H1 (cell line): ENCODE results near the gene ZBTB18. TPM values are rescaled to one million over a fixed set of nuclear protein-coding genes. Genes with fewer than 3 reads are reported as not detected.

Experiments used
- CTCF ChIA-PET: fragments of 300-600 bp; sonication (Branson Sonifier 250); formaldehyde crosslinking; loops from one replicate; lab custom pipeline; 2021; ENCODE audit not compliant: partially characterized antibody; lab: Charles Lee
- POLR2A ChIA-PET: fragments of 300-600 bp; sonication (Branson Sonifier 250); formaldehyde crosslinking; loops from one replicate; lab custom pipeline; 2021; ENCODE audit warnings: inconsistent platforms; ENCODE audit not compliant: partially characterized antibody; lab: Charles Lee
- DNase-seq, 2 experiments: peaks; one replicate each; pipeline versions ENCODE4 v3.0.0 to v3.0.0-alpha.2; 2010 to 2022; ENCODE audit warnings: low spot score in 2 of 2, low read depth in 1 of 2, mixed read lengths in 1 of 2
- FAIRE-seq: peaks from 2 replicates; lab custom pipeline; 2011; peaks lifted over from hg19 to GRCh38; lab: Jason Lieb, UNC
- H2AFZ ChIP-seq: 2 replicates; pipeline ENCODE4 v1.8.1; 2012; ENCODE audit warnings: low read length, inconsistent platforms
- H2AK5ac ChIP-seq: 2 replicates; pipeline ENCODE4 v1.6.1; 2013; ENCODE audit warnings: low read depth, low read length
- H2BK120ac ChIP-seq: replicated peaks from 2 replicates; pipeline ENCODE3; 2013; ENCODE audit warnings: low read depth, low read length, inconsistent platforms
- H2BK12ac ChIP-seq: 2 replicates; pipeline ENCODE4 v1.6.1; 2013; ENCODE audit warnings: low read depth, low read length
- H2BK15ac ChIP-seq: 2 replicates; pipeline ENCODE4 v1.6.1; 2013; ENCODE audit warnings: low read length
- H2BK20ac ChIP-seq: 2 replicates; pipeline ENCODE4 v1.6.1; 2013; ENCODE audit warnings: low read length
- H2BK5ac ChIP-seq: 2 replicates; pipeline ENCODE4 v1.6.1; 2013; ENCODE audit warnings: low read depth, low read length
- H3K14ac ChIP-seq: 2 replicates; pipeline ENCODE4 v1.6.1; 2013; ENCODE audit warnings: inconsistent platforms; ENCODE audit not compliant: insufficient read length
- H3K18ac ChIP-seq: 2 replicates; pipeline ENCODE4 v1.6.1; 2013; ENCODE audit warnings: low read length; ENCODE audit errors: extremely low read depth
- H3K23ac ChIP-seq: 2 replicates; pipeline ENCODE4 v1.6.1; 2013; ENCODE audit warnings: inconsistent platforms; ENCODE audit not compliant: insufficient read length
- H3K23me2 ChIP-seq: 2 replicates; pipeline ENCODE4 v1.6.1; 2013; ENCODE audit warnings: low read depth, low read length
- H3K27ac ChIP-seq: 2 replicates; pipeline ENCODE4 v1.6.1; 2011; ENCODE audit warnings: low read depth, low read length, inconsistent platforms
- H3K27me3 ChIP-seq, 4 experiments: replicated peaks in 1 of 4; 1 replicate in 1 of 4; 2 replicates in 3 of 4; pipeline versions ENCODE4 v1.6.1 to v1.8.1; 2011 to 2013; ENCODE audit warnings: low read length in 3 of 4, mild to moderate bottlenecking in 3 of 4, inconsistent platforms in 2 of 4, mixed read lengths in 2 of 4, moderate library complexity in 1 of 4; ENCODE audit not compliant: control insufficient read depth in 3 of 4, insufficient read depth in 3 of 4; ENCODE audit errors: extremely low read depth in 1 of 4
- H3K36me3 ChIP-seq, 4 experiments: 2 replicates each; pipeline versions ENCODE4 v1.6.1 to v1.8.1; 2011 to 2013; ENCODE audit warnings: mild to moderate bottlenecking in 4 of 4, low read length in 3 of 4, moderate library complexity in 2 of 4, control low read depth in 1 of 4, inconsistent platforms in 1 of 4; ENCODE audit not compliant: insufficient read depth in 4 of 4, control insufficient read depth in 2 of 4
- H3K4ac ChIP-seq: replicated peaks from 2 replicates; pipeline ENCODE3; 2013; ENCODE audit warnings: low read length, low read depth, mixed read lengths, inconsistent platforms; ENCODE audit not compliant: insufficient read length
- H3K4me1 ChIP-seq, 4 experiments: replicated peaks in 1 of 4; 1 replicate in 1 of 4; 2 replicates in 3 of 4; pipeline versions ENCODE4 v1.6.1 to v1.8.1; 2011 to 2013; ENCODE audit warnings: low read length in 3 of 4, inconsistent platforms in 2 of 4, mixed read lengths in 1 of 4; ENCODE audit not compliant: insufficient read depth in 4 of 4, control insufficient read depth in 3 of 4
- H3K4me2 ChIP-seq, 2 experiments: 2 replicates each; pipeline versions ENCODE4 v1.6.1 to v1.8.1; 2011 to 2013; ENCODE audit warnings: low read depth in 2 of 2, low read length in 2 of 2, control low read depth in 1 of 2, inconsistent platforms in 1 of 2, mild to moderate bottlenecking in 1 of 2; ENCODE audit not compliant: insufficient read depth in 1 of 2
- H3K4me3 ChIP-seq, 4 experiments: fragments of 200-600, 300-600 bp in 1 of 4; sonication (generic), shearing (Covaris generic), sonication (Bioruptor Twin) in 1 of 4; 2 replicates each; pipeline versions ENCODE4 v1.5.1 to v1.8.1; 2011 to 2016; ENCODE audit warnings: low read length in 4 of 4, low read depth in 3 of 4, control low read depth in 2 of 4, inconsistent platforms in 2 of 4, mild to moderate bottlenecking in 2 of 4, mixed read lengths in 1 of 4, moderate library complexity in 1 of 4; ENCODE audit not compliant: insufficient read depth in 2 of 4; ENCODE audit errors: extremely low read depth in 1 of 4
- H3K56ac ChIP-seq: replicated peaks from 2 replicates; pipeline ENCODE3; 2013; ENCODE audit warnings: low read depth, mild to moderate bottlenecking, mixed read lengths, low read length, inconsistent platforms; ENCODE audit not compliant: insufficient read length
- H3K79me1 ChIP-seq: 2 replicates; pipeline ENCODE4 v1.6.1; 2013; ENCODE audit warnings: low read depth, low read length, control low read depth
- H3K79me2 ChIP-seq, 2 experiments: 2 replicates each; pipeline versions ENCODE4 v1.6.1 to v1.8.1; 2012 to 2013; ENCODE audit warnings: low read length in 2 of 2, mild to moderate bottlenecking in 2 of 2, inconsistent platforms in 1 of 2; ENCODE audit not compliant: insufficient read depth in 2 of 2, control insufficient read depth in 1 of 2
- H3K9ac ChIP-seq, 4 experiments: replicated peaks in 1 of 4; 1 replicate in 1 of 4; 2 replicates in 3 of 4; pipeline versions ENCODE4 v1.6.1 to v1.8.1; 2011 to 2013; ENCODE audit warnings: low read depth in 3 of 4, low read length in 3 of 4, control low read depth in 2 of 4, mild to moderate bottlenecking in 2 of 4, moderate library complexity in 2 of 4, inconsistent platforms in 1 of 4; ENCODE audit errors: extremely low read depth in 1 of 4
- H3K9me3 ChIP-seq, 2 experiments: 2 replicates each; pipeline versions ENCODE4 v1.6.1 to v1.8.1; 2012 to 2013; ENCODE audit warnings: mild to moderate bottlenecking in 2 of 2, moderate library complexity in 2 of 2, control low read depth in 1 of 2, inconsistent platforms in 1 of 2, low read depth in 1 of 2, low read length in 1 of 2, mixed read lengths in 1 of 2; ENCODE audit not compliant: insufficient read depth in 2 of 2
- H4K20me1 ChIP-seq, 2 experiments: replicated peaks in 1 of 2; 2 replicates each; pipeline versions ENCODE3 to v1.8.1; 2011 to 2013; ENCODE audit warnings: inconsistent platforms in 2 of 2, low read length in 2 of 2, mild to moderate bottlenecking in 1 of 2; ENCODE audit not compliant: insufficient read depth in 2 of 2, control insufficient read depth in 1 of 2
- H4K5ac ChIP-seq: 2 replicates; pipeline ENCODE4 v1.6.1; 2013; ENCODE audit warnings: low read length, low read depth, mixed read lengths, inconsistent platforms; ENCODE audit not compliant: insufficient read length
- H4K8ac ChIP-seq: 2 replicates; pipeline ENCODE4 v1.8.0; 2013; ENCODE audit warnings: mild to moderate bottlenecking, moderate library complexity, low read length, inconsistent platforms; ENCODE audit not compliant: insufficient read depth; ENCODE audit errors: extremely low read depth
- H4K91ac ChIP-seq: replicated peaks from 2 replicates; pipeline ENCODE3; 2013; ENCODE audit warnings: low read length, mixed read lengths, inconsistent platforms; ENCODE audit not compliant: insufficient read length
- ASH2L ChIP-seq: fragments of 200-600, 300-600 bp; sonication (generic); IDR thresholded peaks from one replicate; pipeline ENCODE4 v1.7.1; 2017; ENCODE audit warnings: low read length
- BCL11A ChIP-seq, 2 experiments: IDR thresholded peaks; one replicate each; pipeline ENCODE4 v1.6.1; 2011; ENCODE audit warnings: low read depth in 2 of 2, low read length in 2 of 2, mild to moderate bottlenecking in 2 of 2
- GABPA ChIP-seq: IDR thresholded peaks from 2 replicates; pipeline ENCODE4 v1.6.1; 2011; ENCODE audit warnings: mild to moderate bottlenecking, low read length, moderate library complexity, borderline replicate concordance; ENCODE audit not compliant: insufficient read depth
- HDAC2 ChIP-seq, 2 experiments: fragments of 300-600 bp in 1 of 2; sonication (generic) in 1 of 2; IDR thresholded peaks; 2 replicates each; pipeline ENCODE4 v1.6.1; 2011 to 2012; ENCODE audit warnings: low read depth in 2 of 2, low read length in 2 of 2, mild to moderate bottlenecking in 2 of 2, moderate library complexity in 2 of 2, borderline replicate concordance in 1 of 2, inconsistent platforms in 1 of 2
- KDM4A ChIP-seq: IDR thresholded peaks from one replicate; pipeline ENCODE4 v1.7.1; 2012; ENCODE audit warnings: low read depth, mild to moderate bottlenecking, moderate library complexity, low read length, inconsistent platforms; ENCODE audit not compliant: severe bottlenecking
- NANOG ChIP-seq: IDR thresholded peaks from 2 replicates; pipeline ENCODE4 v1.6.1; 2011; ENCODE audit warnings: low read length, low read depth, mild to moderate bottlenecking, inconsistent platforms; ENCODE audit not compliant: insufficient read depth, poor library complexity, severe bottlenecking
- SAP30 ChIP-seq: fragments of 300-600 bp; sonication (generic); IDR thresholded peaks from 2 replicates; pipeline ENCODE4 v1.7.1; 2012; ENCODE audit warnings: low read length, moderate library complexity, mild to moderate bottlenecking, inconsistent platforms; ENCODE audit not compliant: insufficient read depth, insufficient replicate concordance
- SP1 ChIP-seq: IDR thresholded peaks from 2 replicates; pipeline ENCODE4 v1.6.1; 2011; ENCODE audit warnings: low read depth, low read length
- SRF ChIP-seq: IDR thresholded peaks from 2 replicates; pipeline ENCODE4 v1.6.1; 2011; ENCODE audit warnings: mild to moderate bottlenecking, low read depth, low read length, moderate library complexity
- TBP ChIP-seq: IDR thresholded peaks from 2 replicates; pipeline ENCODE4 v1.6.1; 2011; ENCODE audit warnings: low read depth, low read length, improper control_type of control experiment
- YY1 ChIP-seq: IDR thresholded peaks from 2 replicates; pipeline ENCODE4 v1.6.1; 2011; ENCODE audit warnings: low read depth, mild to moderate bottlenecking, low read length
- ZNF274 ChIP-seq: IDR thresholded peaks from 2 replicates; pipeline ENCODE4 v1.7.0; 2012; ENCODE audit warnings: low read length, borderline replicate concordance; ENCODE audit errors: extremely low read depth
- WGBS, 2 experiments: shearing (Covaris generic) in 1 of 2; methylation state at CpG; one replicate each; pipeline versions ENCODE4 v1.1.6 to v1.1.7; 2013 to 2015; ENCODE audit warnings: low lambda C conversion rate in 2 of 2, mixed read lengths in 2 of 2, inconsistent platforms in 1 of 2, low coverage in 1 of 2, missing lambda C conversion rate in 1 of 2; ENCODE audit not compliant: insufficient replicate concordance in 2 of 2, insufficient coverage in 1 of 2, insufficient read length in 1 of 2; ENCODE audit errors: extremely low coverage in 1 of 2, missing lambda C conversion rate in 1 of 2; 5-methylcytosine and 5-hydroxymethylcytosine counted together
- polyA plus RNA-seq, 7 experiments: library from polyadenylated mRNA; depleted of rRNA in 3 of 7; stranded (reverse) in 5 of 7; unstranded in 2 of 7; fragments of >200 nt in 5 of 7; fragments of 200-250 nt in 2 of 7; gene quantifications; 1 replicate in 5 of 7; 2 replicates in 1 of 7; 4 replicates in 1 of 7; pipeline versions ENCODE4 v1.2.1 to v1.2.3, GENCODE V29; 2011 to 2013; ENCODE audit warnings: missing spikeins in 2 of 7, mixed read lengths in 2 of 7
- total RNA-seq: library from RNA; stranded (reverse); fragmentation: NEBNext Ultra II Directional; extraction: Animal tissue kit (Norgen Biotek cat#: 25700); gene quantifications from 2 replicates; pipeline ENCODE4 v1.2.1, GENCODE V29; 2021
- TF ChIP-seq, protein P1 (sequence below): IDR thresholded peaks from 2 replicates; pipeline ENCODE4 v1.6.1; 2012; ENCODE audit warnings: low read length, inconsistent platforms

The ZBTB18 gene
- total and polyA plus RNA-seq, 2 of the 8 experiments (the other 6 are each of a cell fraction or from before 2014, with no cell fraction given): 8.5 to 14.4 TPM

DNA sequence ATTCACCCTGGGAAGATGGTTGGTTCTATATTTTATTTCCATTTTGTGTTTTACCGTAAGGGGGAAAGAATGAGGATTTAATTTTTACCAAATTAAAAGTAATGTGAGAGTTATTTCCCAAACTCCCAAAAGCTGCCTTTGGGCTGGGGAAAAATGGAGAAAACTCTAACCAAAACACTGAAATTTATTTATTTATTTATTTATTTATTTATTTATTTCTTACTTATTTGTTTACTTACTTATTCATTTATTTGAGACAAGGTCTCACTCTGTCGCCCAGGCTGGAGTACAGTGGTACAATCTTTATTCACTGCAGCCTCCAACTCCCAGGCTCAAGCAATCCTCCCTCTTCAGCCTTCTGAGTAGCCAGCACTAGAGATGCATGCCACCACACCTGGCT lies 38.0 kb upstream of the ZBTB18 start:
- no peak overlapping the region for H4K91ac ChIP-seq
- no peak overlapping the region for H2BK20ac ChIP-seq
- H3K23me2 ChIP-seq: no peaks in the 10 kb centered on the region
- no peak overlapping the region for H2BK5ac ChIP-seq
- H3K27me3 ChIP-seq: no peaks in the 10 kb centered on the region
- no peaks in the 10 kb centered on the region for H3K9me3 ChIP-seq
- no peak overlapping the region for H3K18ac ChIP-seq
- H3K79me2 ChIP-seq: no peaks in the 10 kb centered on the region
- DNase-seq: no peak
- WGBS, 2 experiments: 87% methylated on average over 2 of the region's 2 CpGs; no CpG with 5 or more reads in 1 of the 2 experiments
- no peak overlapping the region for H2BK12ac ChIP-seq
- H3K4me3 ChIP-seq: no peak overlapping the region
- no peak overlapping the region for H2AFZ ChIP-seq
- ChIA-PET POLR2A (no interaction called here), CTCF (no interaction called here)
- H3K4ac ChIP-seq: no peak overlapping the region
- no peak for FAIRE-seq
- no peak overlapping the region for H3K23ac ChIP-seq
- no peaks in the 10 kb centered on the region for H4K20me1 ChIP-seq
- no peak overlapping the region for H3K4me2 ChIP-seq
- peaks cover 0 to 7% (median 5%) of the 10 kb centered on the region in 4 experiments; a peak in 4 of 7 replicates for H3K4me1 ChIP-seq
- H3K36me3 ChIP-seq: no peaks in the 10 kb centered on the region
- no peak overlapping the region for H2BK15ac ChIP-seq
- no peak overlapping the region for H3K56ac ChIP-seq
- no peak overlapping the region for H3K14ac ChIP-seq
- no peak overlapping the region for H2AK5ac ChIP-seq
- H4K5ac ChIP-seq: no peak overlapping the region
- H4K8ac ChIP-seq: no peak overlapping the region
- no peak overlapping the region for H3K27ac ChIP-seq
- no peak overlapping the region for H2BK120ac ChIP-seq
- H3K9ac ChIP-seq: no peak overlapping the region
- no peaks in the 10 kb centered on the region for H3K79me1 ChIP-seq
- TF ChIP-seq ASH2L (no peak), SAP30 (no peak), GABPA (no peak), NANOG (no peak), SRF (no peak), BCL11A (IDR thresholded peaks at IDR 0.05; ENCODE audit: low read depth in 2 of 2, low read length in 2 of 2) (no peak), HDAC2 (IDR thresholded peaks at IDR 0.05; ENCODE audit: borderline replicate concordance in 1 of 2, low read depth in 2 of 2, low read length in 2 of 2) (no peak), YY1 (no peak), ZNF274 (no peak), TBP (no peak), KDM4A (no peak), SP1 (no peak)
- TF ChIP-seq, protein P1, sequence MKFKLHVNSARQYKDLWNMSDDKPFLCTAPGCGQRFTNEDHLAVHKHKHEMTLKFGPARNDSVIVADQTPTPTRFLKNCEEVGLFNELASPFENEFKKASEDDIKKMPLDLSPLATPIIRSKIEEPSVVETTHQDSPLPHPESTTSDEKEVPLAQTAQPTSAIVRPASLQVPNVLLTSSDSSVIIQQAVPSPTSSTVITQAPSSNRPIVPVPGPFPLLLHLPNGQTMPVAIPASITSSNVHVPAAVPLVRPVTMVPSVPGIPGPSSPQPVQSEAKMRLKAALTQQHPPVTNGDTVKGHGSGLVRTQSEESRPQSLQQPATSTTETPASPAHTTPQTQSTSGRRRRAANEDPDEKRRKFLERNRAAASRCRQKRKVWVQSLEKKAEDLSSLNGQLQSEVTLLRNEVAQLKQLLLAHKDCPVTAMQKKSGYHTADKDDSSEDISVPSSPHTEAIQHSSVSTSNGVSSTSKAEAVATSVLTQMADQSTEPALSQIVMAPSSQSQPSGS: no peak
